GM19372 (cell line): ENCODE results near the gene CHCHD6.

Experiments
- ATAC-seq: cut with Tn5 transposase; IDR thresholded peaks from one replicate; pipeline ENCODE4 v1.9.1; 2021; ENCODE audit warnings: mild to moderate bottlenecking, low read depth, moderate library complexity; ENCODE audit not compliant: unreplicated experiment

The CHCHD6 gene

DNA sequence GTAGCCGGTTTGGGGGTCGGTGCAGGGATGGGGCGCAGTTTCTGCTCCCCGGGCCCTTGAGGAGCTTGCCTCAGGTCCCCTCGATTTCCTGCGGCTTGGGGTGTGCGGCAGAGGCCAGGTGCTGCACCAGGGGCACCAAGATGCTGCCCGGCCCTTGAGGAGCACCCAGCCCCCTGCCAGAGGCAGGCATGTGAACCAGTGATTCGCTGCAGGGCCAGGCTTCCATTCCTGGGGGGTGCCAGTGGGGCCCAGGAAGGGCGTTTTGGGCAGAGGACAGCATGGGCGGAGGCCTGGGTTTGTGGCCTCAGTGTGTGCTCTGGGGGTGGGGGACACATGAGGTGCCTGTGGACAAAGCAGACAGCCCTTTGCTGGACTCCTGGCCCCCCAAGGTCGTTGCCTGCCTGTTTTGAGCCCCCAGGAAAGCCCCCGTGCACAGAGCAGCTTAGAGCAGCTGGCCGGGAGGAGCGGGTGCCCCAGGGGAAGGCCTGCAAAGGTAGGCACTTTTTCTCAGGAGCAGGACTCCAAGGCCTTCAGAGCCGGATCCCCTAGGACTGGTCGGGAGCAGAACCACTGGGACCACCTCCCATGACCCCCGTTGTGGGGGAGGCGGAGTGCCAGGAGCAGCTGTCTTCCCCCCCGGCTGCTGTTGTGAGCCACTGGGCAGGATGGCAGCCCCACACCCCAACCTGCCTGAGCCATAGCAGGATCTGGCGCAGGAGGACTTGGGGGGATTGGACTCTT, 280.5 kb downstream of the CHCHD6 start:
- no peak for ATAC-seq

DNA sequence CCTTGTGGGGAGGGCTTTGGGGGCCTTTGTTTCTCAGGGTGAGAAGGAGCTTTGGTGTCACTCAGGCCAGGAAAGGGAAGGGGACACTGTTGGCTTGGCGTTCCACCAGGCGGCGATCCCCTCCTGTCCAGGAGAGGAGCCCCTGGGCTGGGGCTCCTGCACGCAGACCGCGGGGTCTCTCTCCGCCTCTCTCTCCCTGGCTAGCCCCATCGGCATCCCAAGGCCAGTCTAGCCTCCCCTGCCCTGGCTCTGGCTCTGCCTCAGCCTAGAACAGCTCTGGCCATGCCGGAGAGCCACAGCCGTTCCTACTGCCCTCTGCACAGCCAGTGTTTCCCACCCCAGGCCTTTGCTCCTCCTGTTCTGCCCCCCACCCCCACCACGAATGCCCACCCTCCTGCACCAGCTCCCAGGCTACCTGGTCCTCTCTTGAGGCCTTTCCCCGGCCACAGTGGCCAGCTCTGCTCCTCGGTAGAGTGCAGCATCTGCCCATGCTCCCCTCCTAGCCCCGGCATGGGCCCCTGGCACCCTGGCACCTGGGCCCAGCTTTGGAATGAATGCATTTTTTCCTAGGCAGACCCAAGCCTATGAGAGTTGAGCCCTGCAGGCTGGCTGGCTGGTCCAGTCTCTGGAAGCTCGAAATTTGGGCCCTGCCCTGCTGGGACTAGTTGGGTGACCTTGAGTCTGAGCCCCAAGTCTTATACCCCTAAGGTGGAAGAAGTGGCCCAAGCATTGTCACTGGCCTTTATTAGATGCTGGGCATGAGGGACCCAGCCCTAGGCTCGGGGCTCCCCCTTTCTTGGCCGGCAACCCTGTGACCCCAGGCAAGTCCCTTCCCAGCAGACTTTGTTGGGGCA, 281.3 kb downstream of the CHCHD6 start:
- no peak for ATAC-seq

DNA sequence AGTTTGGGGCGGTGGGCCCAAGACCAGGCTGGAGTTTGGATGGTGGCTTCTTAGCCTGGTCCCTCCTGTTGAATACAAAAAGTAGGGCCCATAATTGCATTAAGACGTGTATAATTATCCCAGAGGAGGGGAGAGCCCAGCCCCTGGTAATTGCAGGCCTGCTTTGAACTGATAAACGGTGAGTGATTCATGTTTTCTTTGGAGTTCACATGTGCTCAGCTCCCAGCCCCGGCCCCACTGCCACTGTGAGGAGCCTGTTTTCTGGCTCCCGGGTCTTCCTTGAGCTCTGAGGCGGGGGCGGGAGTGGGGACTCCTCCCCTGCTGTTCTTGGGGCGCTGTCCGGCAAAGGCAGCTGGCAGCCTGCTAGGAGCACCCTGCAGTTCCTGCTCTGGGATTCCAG, 282.0 kb downstream of the CHCHD6 start:
- no peak for ATAC-seq

- no peak for ATAC-seq
These were observed 283.1 kb downstream of the CHCHD6 start for GRCh38 chr3:126987129-126987528.

DNA sequence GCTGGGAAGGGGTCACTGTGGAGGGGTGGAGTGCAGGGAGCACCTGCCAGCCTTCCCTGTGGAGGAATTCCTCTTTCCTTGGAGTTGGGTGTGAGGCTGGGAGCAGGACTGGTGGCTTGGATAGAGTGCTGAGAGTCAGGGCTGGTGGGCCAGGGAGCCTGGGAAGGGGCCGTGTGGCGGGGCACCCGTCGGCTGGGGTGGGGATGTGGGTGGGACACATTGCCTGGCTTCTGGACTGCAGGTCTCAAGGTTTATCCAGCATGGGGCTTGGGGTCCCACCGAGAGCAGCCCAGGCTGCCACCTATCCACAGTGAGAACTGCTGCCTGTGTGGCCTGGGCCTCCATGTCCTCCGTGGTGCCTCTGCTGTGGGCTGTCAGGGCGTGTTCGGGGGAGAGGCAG, 283.6 kb downstream of the CHCHD6 start:
- no peak for ATAC-seq

DNA sequence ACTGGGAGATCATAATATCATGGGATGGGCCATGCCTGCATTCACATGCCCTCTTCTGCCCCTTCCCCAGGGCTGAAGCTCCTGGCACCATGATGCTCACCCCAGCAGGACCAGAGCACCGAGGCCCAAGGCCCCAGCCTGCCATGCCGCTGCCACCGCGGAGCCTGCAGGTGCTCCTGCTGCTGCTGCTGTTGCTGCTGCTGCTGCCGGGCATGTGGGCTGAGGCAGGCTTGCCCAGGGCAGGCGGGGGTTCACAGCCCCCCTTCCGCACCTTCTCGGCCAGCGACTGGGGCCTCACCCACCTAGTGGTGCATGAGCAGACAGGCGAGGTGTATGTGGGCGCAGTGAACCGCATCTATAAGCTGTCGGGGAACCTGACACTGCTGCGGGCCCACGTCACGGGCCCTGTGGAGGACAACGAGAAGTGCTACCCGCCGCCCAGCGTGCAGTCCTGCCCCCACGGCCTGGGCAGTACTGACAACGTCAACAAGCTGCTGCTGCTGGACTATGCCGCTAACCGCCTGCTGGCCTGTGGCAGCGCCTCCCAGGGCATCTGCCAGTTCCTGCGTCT, 284.5 kb downstream of the CHCHD6 start:
- no peak for ATAC-seq

DNA sequence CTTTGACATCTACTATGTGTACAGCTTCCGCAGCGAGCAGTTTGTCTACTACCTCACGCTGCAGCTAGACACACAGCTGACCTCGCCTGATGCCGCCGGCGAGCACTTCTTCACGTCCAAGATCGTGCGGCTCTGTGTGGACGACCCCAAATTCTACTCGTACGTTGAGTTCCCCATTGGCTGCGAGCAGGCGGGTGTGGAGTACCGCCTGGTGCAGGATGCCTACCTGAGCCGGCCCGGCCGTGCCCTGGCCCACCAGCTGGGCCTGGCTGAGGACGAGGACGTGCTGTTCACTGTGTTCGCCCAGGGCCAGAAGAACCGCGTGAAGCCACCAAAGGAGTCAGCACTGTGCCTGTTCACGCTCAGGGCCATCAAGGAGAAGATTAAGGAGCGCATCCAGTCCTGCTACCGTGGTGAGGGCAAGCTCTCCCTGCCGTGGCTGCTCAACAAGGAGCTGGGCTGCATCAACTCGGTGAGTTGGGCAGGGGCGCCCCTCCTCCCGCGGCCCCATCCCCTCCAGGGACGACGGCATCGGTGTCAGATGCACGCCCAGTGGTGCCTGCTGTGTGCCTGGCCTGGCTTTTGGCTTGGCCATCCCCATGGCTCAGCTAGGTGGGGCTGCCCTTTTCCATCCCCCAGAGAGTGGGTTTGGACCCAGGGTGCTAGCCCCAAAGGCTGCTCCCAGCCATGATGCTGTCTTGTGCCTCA, 285.4 kb downstream of the CHCHD6 start:
- no peak for ATAC-seq

GRCh38 chr3:126990024-126990700, 286.1 kb downstream of the CHCHD6 start:
- ATAC-seq, result no peak

DNA sequence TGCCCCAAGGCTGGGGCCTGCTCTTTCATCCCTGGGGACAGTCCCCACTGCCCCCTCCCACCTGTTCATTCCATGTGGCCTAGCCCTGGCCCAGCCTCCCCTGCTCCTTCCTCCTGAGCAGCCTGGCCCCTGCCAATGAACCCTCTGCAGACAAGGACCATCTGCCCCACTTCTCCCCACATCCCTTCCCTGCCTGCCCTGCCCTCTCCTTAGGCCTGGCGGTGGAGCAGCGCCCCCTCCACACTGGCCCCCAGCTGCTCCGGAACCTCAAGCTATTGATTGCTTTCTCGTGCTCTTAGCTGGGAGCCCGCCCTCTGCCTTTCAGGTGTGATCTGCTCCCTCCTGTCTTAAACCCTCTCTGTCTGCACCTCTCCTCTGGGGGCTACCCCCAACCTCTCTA, 286.9 kb downstream of the CHCHD6 start:
- no peak for ATAC-seq

DNA sequence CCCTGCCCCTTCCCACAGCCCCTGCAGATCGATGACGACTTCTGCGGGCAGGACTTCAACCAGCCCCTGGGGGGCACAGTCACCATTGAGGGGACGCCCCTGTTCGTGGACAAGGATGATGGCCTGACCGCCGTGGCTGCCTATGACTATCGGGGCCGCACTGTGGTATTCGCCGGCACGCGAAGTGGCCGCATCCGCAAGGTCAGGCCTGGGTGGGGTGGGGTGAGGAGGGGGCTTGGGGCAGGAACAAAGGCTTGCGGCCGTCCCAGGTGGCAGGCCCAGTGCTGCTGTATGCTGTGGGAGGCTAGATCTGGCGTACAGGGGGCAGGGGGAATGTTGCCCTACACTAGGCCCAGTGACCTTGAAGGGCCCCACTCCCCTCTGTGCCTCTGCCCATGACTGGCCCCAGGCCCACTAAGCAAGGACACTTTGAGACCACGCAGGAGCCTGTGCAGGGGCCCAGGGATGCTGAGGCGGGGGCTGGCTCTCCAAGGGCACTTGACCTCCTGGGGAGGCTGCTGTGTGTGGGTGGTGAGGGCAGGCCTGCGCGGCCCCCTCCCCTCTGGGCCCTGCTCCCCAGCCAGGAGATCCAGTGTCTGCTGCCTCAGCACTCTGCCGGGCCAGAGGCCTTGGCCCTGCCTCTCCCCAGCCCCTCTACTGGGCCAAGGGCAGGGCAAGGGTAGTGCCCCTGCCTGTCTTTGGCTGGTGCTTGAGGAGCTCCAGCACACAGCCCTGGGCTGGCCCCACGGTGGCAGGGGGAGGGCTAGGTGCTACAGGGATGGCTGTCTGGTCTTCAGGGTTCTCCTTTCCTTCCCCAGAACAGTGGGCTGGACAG, 287.5 kb downstream of the CHCHD6 start:
- ATAC-seq, result no peak

- no peak for ATAC-seq
These were observed 288.2 kb downstream of the CHCHD6 start for GRCh38 chr3:126992216-126992615.

DNA sequence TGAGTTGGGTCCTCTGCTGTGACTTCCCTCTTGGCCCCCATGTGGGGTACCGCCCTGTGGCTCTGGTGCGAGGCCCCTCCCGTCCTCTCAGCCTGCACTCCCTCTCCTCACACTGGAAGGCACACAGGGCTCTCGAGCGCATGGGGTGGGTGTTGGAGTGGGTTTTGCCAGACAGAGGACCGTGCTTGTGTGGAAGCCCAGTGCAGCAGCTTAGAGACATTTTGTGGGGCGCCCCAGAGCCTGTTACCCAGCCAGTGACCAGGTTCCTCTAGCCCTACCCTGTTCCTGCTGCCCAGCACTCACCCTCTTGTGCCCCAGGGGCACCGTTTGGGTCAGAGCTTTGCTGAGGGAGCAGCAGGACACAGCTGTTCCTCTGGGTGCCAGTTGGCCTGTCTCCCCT, 288.7 kb downstream of the CHCHD6 start:
- no peak for ATAC-seq

- ATAC-seq, result no peak
These were observed 289.4 kb downstream of the CHCHD6 start for GRCh38 chr3:126993436-126993835.

DNA sequence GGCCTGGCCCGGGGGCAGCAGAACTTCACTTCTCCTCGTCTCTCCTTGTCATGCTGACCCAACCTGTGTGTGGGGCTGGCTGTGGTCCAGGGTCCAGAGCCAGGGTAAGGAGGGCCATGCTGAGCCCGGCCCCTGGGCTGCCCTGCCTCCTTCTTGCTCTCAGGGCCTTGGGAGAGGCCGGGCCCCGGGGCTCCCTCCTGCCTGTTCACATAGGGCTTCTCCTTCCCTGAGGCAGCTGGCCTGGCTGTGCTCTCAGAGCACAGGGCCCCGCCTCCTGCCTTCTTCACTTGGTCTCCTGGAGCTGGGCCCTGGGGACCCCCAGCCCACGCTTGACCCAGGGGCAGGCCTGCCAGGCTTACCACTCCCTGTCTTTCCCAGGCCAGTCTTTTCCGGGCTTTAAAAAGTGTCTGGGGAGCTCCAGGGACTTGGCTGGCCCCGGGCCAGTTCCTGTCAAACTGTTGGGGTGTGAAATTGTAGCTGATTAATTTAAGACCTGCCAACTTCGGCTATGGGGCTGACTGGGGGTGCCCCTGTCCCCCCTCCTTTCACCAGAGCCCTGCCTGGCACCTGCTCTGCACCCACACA, 290.7 kb downstream of the CHCHD6 start:
- no peak for ATAC-seq

DNA sequence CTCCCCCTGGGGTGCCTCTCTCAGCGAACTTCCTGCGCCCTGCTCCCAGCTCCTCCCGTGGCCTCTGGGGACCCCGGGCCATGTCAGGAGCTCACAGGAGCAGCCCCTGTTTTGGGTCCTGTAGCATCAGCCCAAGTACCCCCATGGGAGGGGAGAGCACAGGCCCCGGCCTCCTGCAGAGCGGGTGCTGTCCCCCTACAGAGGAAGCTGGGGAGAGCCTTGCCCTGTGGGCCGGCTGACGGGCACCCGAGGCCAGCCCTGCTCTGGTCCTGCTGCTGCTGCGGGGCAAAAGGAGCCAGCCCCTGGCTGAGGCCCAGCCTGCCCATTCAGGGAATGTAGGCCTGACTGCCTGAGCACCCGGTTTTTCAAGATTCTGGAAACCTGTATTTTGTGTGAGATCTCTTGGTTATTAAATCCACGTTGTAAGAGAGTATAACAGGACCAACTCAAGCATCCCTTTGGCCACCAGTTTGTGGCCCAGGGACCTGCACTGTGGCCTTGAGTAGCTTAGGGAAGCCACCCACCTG, 291.3 kb downstream of the CHCHD6 start:
- no peak for ATAC-seq

GRCh38 chr3:126995926-126996512, 292.0 kb downstream of the CHCHD6 start:
- ATAC-seq, result no peak

DNA sequence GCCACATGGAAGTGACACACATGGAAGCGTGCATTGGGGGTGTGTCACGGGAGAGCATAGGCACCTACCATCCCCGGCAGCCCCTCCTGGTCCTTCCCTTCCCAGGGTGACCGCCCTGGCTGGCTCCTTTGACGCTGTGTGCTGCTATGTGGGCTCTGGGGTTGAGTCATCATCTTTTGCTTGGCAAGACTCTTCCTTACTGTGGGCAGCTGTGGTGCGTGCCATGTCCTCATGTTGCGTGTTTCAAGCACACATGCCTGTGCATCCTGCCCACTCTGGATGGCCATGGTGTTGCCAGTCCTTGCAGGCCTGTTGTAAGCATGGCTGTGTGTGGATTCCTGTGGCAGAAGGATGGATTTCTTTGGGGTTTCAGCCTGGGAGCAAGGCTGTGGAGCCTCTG, 292.9 kb downstream of the CHCHD6 start:
- no peak for ATAC-seq

DNA sequence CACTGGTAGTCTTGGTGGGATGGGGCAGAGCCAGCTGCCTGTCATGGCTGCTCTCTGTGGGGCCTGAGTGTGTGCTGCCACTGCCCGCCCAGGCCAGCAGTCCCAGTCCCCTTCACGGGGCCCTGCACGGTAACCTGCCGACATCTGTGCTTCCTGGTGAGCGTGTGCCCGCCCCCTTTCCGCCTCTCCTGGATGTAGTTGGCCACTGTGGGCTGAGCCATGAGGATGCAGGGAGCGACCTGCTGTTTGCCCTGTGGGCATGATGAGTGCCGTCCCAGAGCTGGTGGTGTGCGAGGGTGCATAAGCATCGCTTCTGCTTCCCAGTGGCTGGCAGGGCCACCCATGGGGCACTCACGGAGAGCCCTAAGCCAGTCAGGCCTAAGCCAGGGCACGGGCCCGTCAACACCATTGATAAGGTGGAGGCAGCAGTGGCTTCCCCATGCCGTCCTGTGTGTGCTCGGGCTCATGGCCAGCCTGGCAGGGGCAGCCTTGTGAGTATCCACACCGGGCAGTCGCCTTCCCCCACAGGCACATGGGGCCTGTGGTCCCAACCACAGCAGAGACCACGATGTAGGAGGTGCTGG, 293.5 kb downstream of the CHCHD6 start:
- no peak for ATAC-seq
